H1 (cell line): ENCODE results near the gene RITA1. TPM values are rescaled to one million over a fixed set of nuclear protein-coding genes. Genes with fewer than 3 reads are reported as not detected.

Experiments
- CTCF ChIA-PET: fragments of 300-600 bp; sonication (Branson Sonifier 250); formaldehyde crosslinking; loops from one replicate; lab custom pipeline; 2021; ENCODE audit not compliant: partially characterized antibody; lab: Charles Lee
- POLR2A ChIA-PET: fragments of 300-600 bp; sonication (Branson Sonifier 250); formaldehyde crosslinking; loops from one replicate; lab custom pipeline; 2021; ENCODE audit warnings: inconsistent platforms; ENCODE audit not compliant: partially characterized antibody; lab: Charles Lee
- DNase-seq, 2 experiments: peaks; one replicate each; pipeline versions ENCODE4 v3.0.0 to v3.0.0-alpha.2; 2010 to 2022; ENCODE audit warnings: low spot score in 2 of 2, low read depth in 1 of 2, mixed read lengths in 1 of 2
- FAIRE-seq: peaks from 2 replicates; lab custom pipeline; 2011; peaks lifted over from hg19 to GRCh38; lab: Jason Lieb, UNC
- H2AFZ ChIP-seq: 2 replicates; pipeline ENCODE4 v1.8.1; 2012; ENCODE audit warnings: low read length, inconsistent platforms
- H2AK5ac ChIP-seq: 2 replicates; pipeline ENCODE4 v1.6.1; 2013; ENCODE audit warnings: low read depth, low read length
- H2BK120ac ChIP-seq: replicated peaks from 2 replicates; pipeline ENCODE3; 2013; ENCODE audit warnings: low read depth, low read length, inconsistent platforms
- H2BK12ac ChIP-seq: 2 replicates; pipeline ENCODE4 v1.6.1; 2013; ENCODE audit warnings: low read depth, low read length
- H2BK15ac ChIP-seq: 2 replicates; pipeline ENCODE4 v1.6.1; 2013; ENCODE audit warnings: low read length
- H2BK20ac ChIP-seq: 2 replicates; pipeline ENCODE4 v1.6.1; 2013; ENCODE audit warnings: low read length
- H2BK5ac ChIP-seq: 2 replicates; pipeline ENCODE4 v1.6.1; 2013; ENCODE audit warnings: low read depth, low read length
- H3K14ac ChIP-seq: 2 replicates; pipeline ENCODE4 v1.6.1; 2013; ENCODE audit warnings: inconsistent platforms; ENCODE audit not compliant: insufficient read length
- H3K18ac ChIP-seq: 2 replicates; pipeline ENCODE4 v1.6.1; 2013; ENCODE audit warnings: low read length; ENCODE audit errors: extremely low read depth
- H3K23ac ChIP-seq: 2 replicates; pipeline ENCODE4 v1.6.1; 2013; ENCODE audit warnings: inconsistent platforms; ENCODE audit not compliant: insufficient read length
- H3K23me2 ChIP-seq: 2 replicates; pipeline ENCODE4 v1.6.1; 2013; ENCODE audit warnings: low read depth, low read length
- H3K27ac ChIP-seq: 2 replicates; pipeline ENCODE4 v1.6.1; 2011; ENCODE audit warnings: low read depth, low read length, inconsistent platforms
- H3K27me3 ChIP-seq, 4 experiments: replicated peaks in 1 of 4; 1 replicate in 1 of 4; 2 replicates in 3 of 4; pipeline versions ENCODE4 v1.6.1 to v1.8.1; 2011 to 2013; ENCODE audit warnings: low read length in 3 of 4, mild to moderate bottlenecking in 3 of 4, inconsistent platforms in 2 of 4, mixed read lengths in 2 of 4, moderate library complexity in 1 of 4; ENCODE audit not compliant: control insufficient read depth in 3 of 4, insufficient read depth in 3 of 4; ENCODE audit errors: extremely low read depth in 1 of 4
- H3K36me3 ChIP-seq, 4 experiments: 2 replicates each; pipeline versions ENCODE4 v1.6.1 to v1.8.1; 2011 to 2013; ENCODE audit warnings: mild to moderate bottlenecking in 4 of 4, low read length in 3 of 4, moderate library complexity in 2 of 4, control low read depth in 1 of 4, inconsistent platforms in 1 of 4; ENCODE audit not compliant: insufficient read depth in 4 of 4, control insufficient read depth in 2 of 4
- H3K4ac ChIP-seq: replicated peaks from 2 replicates; pipeline ENCODE3; 2013; ENCODE audit warnings: low read length, low read depth, mixed read lengths, inconsistent platforms; ENCODE audit not compliant: insufficient read length
- H3K4me1 ChIP-seq, 4 experiments: replicated peaks in 1 of 4; 1 replicate in 1 of 4; 2 replicates in 3 of 4; pipeline versions ENCODE4 v1.6.1 to v1.8.1; 2011 to 2013; ENCODE audit warnings: low read length in 3 of 4, inconsistent platforms in 2 of 4, mixed read lengths in 1 of 4; ENCODE audit not compliant: insufficient read depth in 4 of 4, control insufficient read depth in 3 of 4
- H3K4me2 ChIP-seq, 2 experiments: 2 replicates each; pipeline versions ENCODE4 v1.6.1 to v1.8.1; 2011 to 2013; ENCODE audit warnings: low read depth in 2 of 2, low read length in 2 of 2, control low read depth in 1 of 2, inconsistent platforms in 1 of 2, mild to moderate bottlenecking in 1 of 2; ENCODE audit not compliant: insufficient read depth in 1 of 2
- H3K4me3 ChIP-seq, 4 experiments: fragments of 200-600, 300-600 bp in 1 of 4; sonication (generic), shearing (Covaris generic), sonication (Bioruptor Twin) in 1 of 4; 2 replicates each; pipeline versions ENCODE4 v1.5.1 to v1.8.1; 2011 to 2016; ENCODE audit warnings: low read length in 4 of 4, low read depth in 3 of 4, control low read depth in 2 of 4, inconsistent platforms in 2 of 4, mild to moderate bottlenecking in 2 of 4, mixed read lengths in 1 of 4, moderate library complexity in 1 of 4; ENCODE audit not compliant: insufficient read depth in 2 of 4; ENCODE audit errors: extremely low read depth in 1 of 4
- H3K56ac ChIP-seq: replicated peaks from 2 replicates; pipeline ENCODE3; 2013; ENCODE audit warnings: low read depth, mild to moderate bottlenecking, mixed read lengths, low read length, inconsistent platforms; ENCODE audit not compliant: insufficient read length
- H3K79me1 ChIP-seq: 2 replicates; pipeline ENCODE4 v1.6.1; 2013; ENCODE audit warnings: low read depth, low read length, control low read depth
- H3K79me2 ChIP-seq, 2 experiments: 2 replicates each; pipeline versions ENCODE4 v1.6.1 to v1.8.1; 2012 to 2013; ENCODE audit warnings: low read length in 2 of 2, mild to moderate bottlenecking in 2 of 2, inconsistent platforms in 1 of 2; ENCODE audit not compliant: insufficient read depth in 2 of 2, control insufficient read depth in 1 of 2
- H3K9ac ChIP-seq, 4 experiments: replicated peaks in 1 of 4; 1 replicate in 1 of 4; 2 replicates in 3 of 4; pipeline versions ENCODE4 v1.6.1 to v1.8.1; 2011 to 2013; ENCODE audit warnings: low read depth in 3 of 4, low read length in 3 of 4, control low read depth in 2 of 4, mild to moderate bottlenecking in 2 of 4, moderate library complexity in 2 of 4, inconsistent platforms in 1 of 4; ENCODE audit errors: extremely low read depth in 1 of 4
- H3K9me3 ChIP-seq, 2 experiments: 2 replicates each; pipeline versions ENCODE4 v1.6.1 to v1.8.1; 2012 to 2013; ENCODE audit warnings: mild to moderate bottlenecking in 2 of 2, moderate library complexity in 2 of 2, control low read depth in 1 of 2, inconsistent platforms in 1 of 2, low read depth in 1 of 2, low read length in 1 of 2, mixed read lengths in 1 of 2; ENCODE audit not compliant: insufficient read depth in 2 of 2
- H4K20me1 ChIP-seq, 2 experiments: replicated peaks in 1 of 2; 2 replicates each; pipeline versions ENCODE3 to v1.8.1; 2011 to 2013; ENCODE audit warnings: inconsistent platforms in 2 of 2, low read length in 2 of 2, mild to moderate bottlenecking in 1 of 2; ENCODE audit not compliant: insufficient read depth in 2 of 2, control insufficient read depth in 1 of 2
- H4K5ac ChIP-seq: 2 replicates; pipeline ENCODE4 v1.6.1; 2013; ENCODE audit warnings: low read length, low read depth, mixed read lengths, inconsistent platforms; ENCODE audit not compliant: insufficient read length
- H4K8ac ChIP-seq: 2 replicates; pipeline ENCODE4 v1.8.0; 2013; ENCODE audit warnings: mild to moderate bottlenecking, moderate library complexity, low read length, inconsistent platforms; ENCODE audit not compliant: insufficient read depth; ENCODE audit errors: extremely low read depth
- H4K91ac ChIP-seq: replicated peaks from 2 replicates; pipeline ENCODE3; 2013; ENCODE audit warnings: low read length, mixed read lengths, inconsistent platforms; ENCODE audit not compliant: insufficient read length
- ASH2L ChIP-seq: fragments of 200-600, 300-600 bp; sonication (generic); IDR thresholded peaks from one replicate; pipeline ENCODE4 v1.7.1; 2017; ENCODE audit warnings: low read length
- CBX5 ChIP-seq: fragments of 300-800, 300-1000 bp; sonication (generic); IDR thresholded peaks from 2 replicates; pipeline ENCODE4 v1.7.1; 2016; ENCODE audit warnings: antibody characterized with exemption, low read length, low read depth
- GABPA ChIP-seq: IDR thresholded peaks from 2 replicates; pipeline ENCODE4 v1.6.1; 2011; ENCODE audit warnings: mild to moderate bottlenecking, low read length, moderate library complexity, borderline replicate concordance; ENCODE audit not compliant: insufficient read depth
- MAX ChIP-seq: IDR thresholded peaks from 2 replicates; pipeline ENCODE4 v1.6.1; 2012; ENCODE audit warnings: inconsistent platforms
- POLR2AphosphoS5 ChIP-seq: IDR thresholded peaks from 2 replicates; pipeline ENCODE4 v1.6.1; 2011; ENCODE audit warnings: low read depth, low read length
- SP4 ChIP-seq: IDR thresholded peaks from 2 replicates; pipeline ENCODE4 v1.6.1; 2012; ENCODE audit warnings: low read length, inconsistent platforms
- TAF7 ChIP-seq: optimal IDR thresholded peaks from 2 replicates; pipeline ENCODE3; 2011; ENCODE audit warnings: low read depth, mild to moderate bottlenecking, inconsistent platforms, low read length, moderate library complexity, borderline replicate concordance
- TCF12 ChIP-seq: IDR thresholded peaks from 2 replicates; pipeline ENCODE4 v1.6.1; 2011; ENCODE audit warnings: low read depth, mild to moderate bottlenecking, low read length
- USF2 ChIP-seq: IDR thresholded peaks from 2 replicates; pipeline ENCODE4 v1.6.1; 2011; ENCODE audit warnings: low read length, improper control_type of control experiment
- WGBS, 2 experiments: shearing (Covaris generic) in 1 of 2; methylation state at CpG; one replicate each; pipeline versions ENCODE4 v1.1.6 to v1.1.7; 2013 to 2015; ENCODE audit warnings: low lambda C conversion rate in 2 of 2, mixed read lengths in 2 of 2, inconsistent platforms in 1 of 2, low coverage in 1 of 2, missing lambda C conversion rate in 1 of 2; ENCODE audit not compliant: insufficient replicate concordance in 2 of 2, insufficient coverage in 1 of 2, insufficient read length in 1 of 2; ENCODE audit errors: extremely low coverage in 1 of 2, missing lambda C conversion rate in 1 of 2; 5-methylcytosine and 5-hydroxymethylcytosine counted together
- polyA plus RNA-seq, 7 experiments: library from polyadenylated mRNA; depleted of rRNA in 3 of 7; stranded (reverse) in 5 of 7; unstranded in 2 of 7; fragments of >200 nt in 5 of 7; fragments of 200-250 nt in 2 of 7; gene quantifications; 1 replicate in 5 of 7; 2 replicates in 1 of 7; 4 replicates in 1 of 7; pipeline versions ENCODE4 v1.2.1 to v1.2.3, GENCODE V29; 2011 to 2013; ENCODE audit warnings: missing spikeins in 2 of 7, mixed read lengths in 2 of 7
- total RNA-seq: library from RNA; stranded (reverse); fragmentation: NEBNext Ultra II Directional; extraction: Animal tissue kit (Norgen Biotek cat#: 25700); gene quantifications from 2 replicates; pipeline ENCODE4 v1.2.1, GENCODE V29; 2021

RITA1 gene
- total and polyA plus RNA-seq, 2 of the 8 experiments (the other 6 are each of a cell fraction or from before 2014, with no cell fraction given) = 24.1 to 25.8 TPM

GRCh38 chr12:113232840-113233585 lies 47.5 kb downstream of the RITA1 start:
- no peak overlapping the region for H3K23ac ChIP-seq
- 41% methylated on average over 25 of the region's 25 CpGs; no CpG with 5 or more reads in 1 of the 2 experiments for WGBS, 2 experiments
- H3K56ac ChIP-seq = no peak overlapping the region
- peak overlapping the region; percentile 88 for H2BK5ac ChIP-seq
- peaks cover 9 to 20% (median 20%) of the 10 kb centered on the region in 4 experiments for H3K4me1 ChIP-seq
- peak overlapping the region in 2 of 4 experiments; percentile 1 to 29; a peak in 2 of 8 replicates for H3K4me3 ChIP-seq
- ChIA-PET CTCF (interaction anchor here (0.7 to 1.9 kb wide), 11 partner anchors 10 to 191 kb away, joined by 3 to 9 read pairs (median 3); no protein-coding TSS in a partner anchor), POLR2A (interaction anchor here (0.8 to 2.5 kb wide), 7 partner anchors 11 to 65 kb away, joined by 3 to 32 read pairs (median 3); partner anchors contain the start of genes DDX54, RITA1 and TPCN1)
- H3K27ac ChIP-seq = peak overlapping the region; percentile 63; the same call in 1 of the 2 replicates
- H2BK20ac ChIP-seq = no peak overlapping the region
- no peak overlapping the region for H3K9ac ChIP-seq
- no peaks in the 10 kb centered on the region; a peak in 1 of 7 replicates for H3K27me3 ChIP-seq
- peak overlapping the region; percentile 61 for H4K91ac ChIP-seq
- peak overlapping the region; percentile 34 for H4K5ac ChIP-seq
- DNase-seq (peak in 1 of 2 experiments; percentile 72), FAIRE-seq (no peak)
- H3K18ac ChIP-seq = peak overlapping the region; percentile 89
- no peak overlapping the region; the same call in 1 of the 2 replicates for H2BK15ac ChIP-seq
- H4K8ac ChIP-seq = no peak overlapping the region; the same call in 1 of the 2 replicates
- H2AFZ ChIP-seq = no peak overlapping the region
- H2AK5ac ChIP-seq = 0 out of 2 replicates have a peak overlapping the region, but pooled peaks have one; percentile 42
- peaks cover 0 to 15% (median 7%) of the 10 kb centered on the region in 4 experiments; a peak in 4 of 8 replicates for H3K36me3 ChIP-seq
- H3K79me1 ChIP-seq = no peaks in the 10 kb centered on the region
- no peaks in the 10 kb centered on the region for H3K79me2 ChIP-seq
- H3K23me2 ChIP-seq = no peaks in the 10 kb centered on the region; the same call in 1 of the 2 replicates
- H3K4ac ChIP-seq = peak overlapping the region; percentile 48
- H2BK12ac ChIP-seq = peak overlapping the region; percentile 86
- H3K14ac ChIP-seq = no peak overlapping the region
- peaks cover 0 to 2% of the 10 kb centered on the region in 2 experiments for H4K20me1 ChIP-seq
- H3K4me2 ChIP-seq = peak overlapping the region; percentile 33 to 55
- H2BK120ac ChIP-seq = peak overlapping the region; percentile 16
- no peaks in the 10 kb centered on the region; a peak in 1 of 4 replicates for H3K9me3 ChIP-seq
- TF ChIP-seq GABPA (no peak), ASH2L (peak; percentile 26), TCF12 (no peak), POLR2AphosphoS5 (peak; percentile 36; the same call in 1 of the 2 replicates), SP4 (no peak), TAF7 (no peak), CBX5 (no peak), MAX (peak; percentile 58), USF2 (no peak)
